ENCODE data around the gene MYO7A.

MYO7A gene

DNA sequence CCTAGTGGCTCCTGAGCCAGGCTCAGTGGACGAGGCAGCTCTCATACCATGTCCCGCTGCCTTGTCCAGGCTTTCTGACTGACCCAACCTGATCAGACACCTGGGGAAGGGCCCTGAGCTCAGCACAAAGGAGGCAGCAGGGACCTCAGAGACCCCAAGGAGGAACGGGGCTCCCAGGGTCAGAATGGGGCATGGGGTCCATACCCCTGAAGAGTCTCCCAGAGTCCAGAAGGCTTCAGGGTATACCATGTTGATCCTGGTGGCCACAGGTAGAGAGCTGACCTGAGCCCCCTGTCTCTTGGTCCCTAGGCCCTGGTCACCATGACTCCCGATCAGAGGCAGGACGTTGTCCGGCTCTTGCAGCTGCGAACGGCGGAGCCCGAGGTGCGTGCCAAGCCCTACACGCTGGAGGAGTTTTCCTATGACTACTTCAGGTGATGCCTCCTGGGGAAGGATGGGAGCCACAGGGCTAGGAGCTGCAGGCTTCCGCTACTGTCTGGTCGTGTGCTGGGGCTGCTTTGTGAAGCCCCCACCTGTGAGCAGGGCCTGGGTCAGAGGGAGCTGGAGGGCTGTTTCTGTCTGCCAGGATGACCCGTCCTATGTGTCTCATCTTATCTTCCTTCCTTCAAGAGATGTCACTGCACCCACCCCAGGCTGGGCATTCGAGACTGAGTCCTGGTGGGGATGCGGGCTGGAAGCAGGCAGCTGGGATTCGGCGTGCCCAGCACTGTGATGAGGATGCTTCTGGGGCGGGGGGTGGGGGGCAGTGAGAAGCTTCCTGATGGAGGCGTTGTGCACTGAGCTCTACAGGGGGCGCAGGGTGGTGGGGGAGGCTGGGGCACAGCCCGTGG is 74.2 kb downstream of the MYO7A start:
- no peaks in the 10 kb centered on the region for H3K9me3 ChIP-seq (ENCODE audit: insufficient read depth, low read length, severe bottlenecking)
- no peak overlapping the region for H3K27ac ChIP-seq (ENCODE audit: low read length)
- no peaks in the 10 kb centered on the region for H3K27me3 ChIP-seq (ENCODE audit: insufficient read depth, low read length, poor library complexity)
- ATAC-seq (ENCODE audit: insufficient read depth, low read depth) (no peak), DNase-seq (no peak)
- no peaks in the 10 kb centered on the region for H3K4me1 ChIP-seq (ENCODE audit: insufficient read depth, low read length)
- H2AFZ ChIP-seq (ENCODE audit: low read depth, low read length), result no peak overlapping the region
- no peaks in the 10 kb centered on the region for H4K20me1 ChIP-seq (ENCODE audit: insufficient read depth, low read length)
- no peak overlapping the region for H3K9ac ChIP-seq (ENCODE audit: low read depth, low read length)
- H3K4me3 ChIP-seq (ENCODE audit: low read depth in 1 of 2, low read length in 2 of 2), result no peak overlapping the region
- no peaks in the 10 kb centered on the region for H3K36me3 ChIP-seq (ENCODE audit: insufficient read depth, low read length)
- no peaks in the 10 kb centered on the region for H3K79me2 ChIP-seq (ENCODE audit: insufficient read depth, low read length)
- TF ChIP-seq EZH2 (IDR thresholded peaks at IDR 0.05; ENCODE audit: borderline replicate concordance, low read depth, low read length, severe bottlenecking), result no peak
- TF ChIP-seq, protein P1, sequence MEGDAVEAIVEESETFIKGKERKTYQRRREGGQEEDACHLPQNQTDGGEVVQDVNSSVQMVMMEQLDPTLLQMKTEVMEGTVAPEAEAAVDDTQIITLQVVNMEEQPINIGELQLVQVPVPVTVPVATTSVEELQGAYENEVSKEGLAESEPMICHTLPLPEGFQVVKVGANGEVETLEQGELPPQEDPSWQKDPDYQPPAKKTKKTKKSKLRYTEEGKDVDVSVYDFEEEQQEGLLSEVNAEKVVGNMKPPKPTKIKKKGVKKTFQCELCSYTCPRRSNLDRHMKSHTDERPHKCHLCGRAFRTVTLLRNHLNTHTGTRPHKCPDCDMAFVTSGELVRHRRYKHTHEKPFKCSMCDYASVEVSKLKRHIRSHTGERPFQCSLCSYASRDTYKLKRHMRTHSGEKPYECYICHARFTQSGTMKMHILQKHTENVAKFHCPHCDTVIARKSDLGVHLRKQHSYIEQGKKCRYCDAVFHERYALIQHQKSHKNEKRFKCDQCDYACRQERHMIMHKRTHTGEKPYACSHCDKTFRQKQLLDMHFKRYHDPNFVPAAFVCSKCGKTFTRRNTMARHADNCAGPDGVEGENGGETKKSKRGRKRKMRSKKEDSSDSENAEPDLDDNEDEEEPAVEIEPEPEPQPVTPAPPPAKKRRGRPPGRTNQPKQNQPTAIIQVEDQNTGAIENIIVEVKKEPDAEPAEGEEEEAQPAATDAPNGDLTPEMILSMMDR (IDR thresholded peaks at IDR 0.05; ENCODE audit: borderline replicate concordance, extremely low read depth, low read length, poor library complexity, severe bottlenecking), result no peak
- H3K4me2 ChIP-seq (ENCODE audit: insufficient read depth, low read length), result no peak overlapping the region

DNA sequence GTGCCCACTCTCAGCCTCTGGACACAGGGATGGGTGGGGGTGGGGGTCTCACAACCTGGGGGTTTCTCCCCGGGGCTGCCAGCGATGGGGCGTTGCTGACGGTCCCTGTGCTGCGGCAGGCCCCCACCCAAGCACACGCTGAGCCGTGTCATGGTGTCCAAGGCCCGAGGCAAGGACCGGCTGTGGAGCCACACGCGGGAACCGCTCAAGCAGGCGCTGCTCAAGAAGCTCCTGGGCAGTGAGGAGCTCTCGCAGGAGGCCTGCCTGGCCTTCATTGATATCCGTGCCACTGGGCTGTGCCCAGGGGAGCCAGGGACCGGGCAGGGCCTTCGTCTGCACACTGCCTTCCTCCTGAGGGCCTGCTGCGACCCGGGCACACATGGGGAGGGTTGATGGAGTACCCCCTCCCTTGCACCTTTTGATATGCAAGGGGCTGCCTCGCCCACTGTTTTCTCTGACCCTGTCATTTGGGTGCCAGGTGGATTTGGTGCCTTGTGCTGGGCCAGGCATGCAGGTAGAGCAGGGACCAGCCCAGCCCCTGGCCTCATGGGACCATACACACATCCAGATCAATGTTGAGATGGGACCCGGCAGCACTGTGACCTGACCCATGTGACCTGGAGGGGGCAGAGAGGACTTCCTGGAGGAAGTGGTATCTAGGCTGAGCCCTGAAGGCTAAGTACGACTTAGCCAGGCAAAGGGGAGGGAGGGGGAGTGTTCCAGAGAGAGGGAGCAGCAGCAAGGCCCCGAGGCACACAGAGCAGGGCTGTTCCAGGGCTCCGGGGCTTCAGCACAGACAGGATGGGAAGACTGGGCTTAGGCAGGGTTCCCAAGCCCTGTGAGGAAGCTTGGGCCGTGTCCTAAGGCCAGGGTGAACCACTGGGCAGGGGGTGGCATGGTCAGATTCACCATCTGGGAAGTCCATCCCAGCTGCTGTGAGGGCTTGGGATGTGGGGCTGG is 75.2 kb downstream of the MYO7A start:
- no peak overlapping the region for H2AFZ ChIP-seq (ENCODE audit: low read depth, low read length)
- H3K9ac ChIP-seq (ENCODE audit: low read depth, low read length), result no peak overlapping the region
- DNase-seq (peak; percentile 15), ATAC-seq (ENCODE audit: insufficient read depth, low read depth) (peak; percentile 43; the same call in 2 of the 3 replicates)
- no peak overlapping the region for H3K27ac ChIP-seq (ENCODE audit: low read length)
- no peaks in the 10 kb centered on the region for H3K36me3 ChIP-seq (ENCODE audit: insufficient read depth, low read length)
- H3K4me2 ChIP-seq (ENCODE audit: insufficient read depth, low read length), result no peak overlapping the region
- TF ChIP-seq EZH2 (IDR thresholded peaks at IDR 0.05; ENCODE audit: borderline replicate concordance, low read depth, low read length, severe bottlenecking), result no peak
- TF ChIP-seq, protein P1 (IDR thresholded peaks at IDR 0.05; ENCODE audit: borderline replicate concordance, extremely low read depth, low read length, poor library complexity, severe bottlenecking), result no peak
- H4K20me1 ChIP-seq (ENCODE audit: insufficient read depth, low read length), result no peaks in the 10 kb centered on the region
- H3K9me3 ChIP-seq (ENCODE audit: insufficient read depth, low read length, severe bottlenecking), result no peaks in the 10 kb centered on the region
- no peaks in the 10 kb centered on the region for H3K4me1 ChIP-seq (ENCODE audit: insufficient read depth, low read length)
- no peaks in the 10 kb centered on the region for H3K27me3 ChIP-seq (ENCODE audit: insufficient read depth, low read length, poor library complexity)
- no peak overlapping the region for H3K4me3 ChIP-seq (ENCODE audit: low read depth in 1 of 2, low read length in 2 of 2)
- no peaks in the 10 kb centered on the region for H3K79me2 ChIP-seq (ENCODE audit: insufficient read depth, low read length)

DNA sequence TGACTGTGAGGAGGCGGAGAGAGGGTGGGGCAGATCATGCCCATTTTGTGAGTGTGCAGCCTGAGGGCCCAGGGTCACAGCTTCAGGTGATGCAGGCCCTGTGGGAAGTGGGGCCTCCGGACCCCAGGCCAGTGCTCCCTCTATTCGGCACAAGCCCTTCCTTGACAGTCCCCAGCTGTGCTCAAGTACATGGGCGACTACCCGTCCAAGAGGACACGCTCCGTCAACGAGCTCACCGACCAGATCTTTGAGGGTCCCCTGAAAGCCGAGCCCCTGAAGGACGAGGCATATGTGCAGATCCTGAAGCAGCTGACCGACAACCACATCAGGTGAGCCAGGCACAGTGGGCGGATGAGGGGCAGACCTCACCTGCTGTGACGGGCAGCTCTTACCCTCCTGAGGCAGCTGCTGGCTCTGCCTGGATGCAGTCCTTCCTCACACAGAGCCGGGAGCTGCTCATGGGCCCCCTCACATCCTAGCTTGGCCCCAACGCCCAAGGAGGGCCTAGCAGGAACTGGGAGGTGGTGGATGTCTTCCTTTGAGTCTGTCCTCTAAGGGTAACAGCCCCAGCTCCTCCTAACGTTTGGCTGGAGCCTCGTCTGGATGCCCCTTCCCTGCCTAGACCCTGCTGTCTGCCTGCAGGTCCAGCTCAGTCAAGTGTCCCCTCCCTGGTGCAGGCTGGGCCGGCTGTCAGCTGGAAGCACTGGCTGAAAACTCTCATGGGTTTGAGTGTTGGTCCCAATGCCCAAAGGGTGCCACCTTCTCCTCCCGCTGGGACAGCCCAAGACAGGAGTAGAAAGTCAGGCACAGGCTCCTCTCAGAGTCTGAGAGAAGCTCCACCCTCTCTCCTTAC is 76.1 kb downstream of the MYO7A start:
- DNase-seq, result no peak
- H3K4me1 ChIP-seq (ENCODE audit: insufficient read depth, low read length), result no peaks in the 10 kb centered on the region
- H3K27ac ChIP-seq (ENCODE audit: low read length), result no peak overlapping the region
- TF ChIP-seq, protein P1 (IDR thresholded peaks at IDR 0.05; ENCODE audit: borderline replicate concordance, extremely low read depth, low read length, poor library complexity, severe bottlenecking), result no peak
- no peak for TF ChIP-seq EZH2 (IDR thresholded peaks at IDR 0.05; ENCODE audit: borderline replicate concordance, low read depth, low read length, severe bottlenecking)
- no peak overlapping the region for H3K4me3 ChIP-seq (ENCODE audit: low read depth in 1 of 2, low read length in 2 of 2)
- H3K9me3 ChIP-seq (ENCODE audit: insufficient read depth, low read length, severe bottlenecking), result no peaks in the 10 kb centered on the region
- ATAC-seq (ENCODE audit: insufficient read depth, low read depth), result no peak
- no peak overlapping the region for H3K9ac ChIP-seq (ENCODE audit: low read depth, low read length)
- no peaks in the 10 kb centered on the region for H4K20me1 ChIP-seq (ENCODE audit: insufficient read depth, low read length)
- no peaks in the 10 kb centered on the region for H3K36me3 ChIP-seq (ENCODE audit: insufficient read depth, low read length)
- H2AFZ ChIP-seq (ENCODE audit: low read depth, low read length), result no peak overlapping the region
- H3K79me2 ChIP-seq (ENCODE audit: insufficient read depth, low read length), result no peaks in the 10 kb centered on the region
- H3K4me2 ChIP-seq (ENCODE audit: insufficient read depth, low read length), result no peak overlapping the region
- H3K27me3 ChIP-seq (ENCODE audit: insufficient read depth, low read length, poor library complexity), result no peaks in the 10 kb centered on the region

All from DND-41 (cell line).